AG04449 (cell line): ENCODE data around the gene UQCC5.

ENCODE experiments used
- CTCF ChIA-PET: fragments of 350-600 bp; formaldehyde crosslinking; extraction: SDS; loops from one replicate; lab custom pipeline; 2021; ENCODE audit warnings: antibody characterized with exemption; lab: Yijun Ruan, JAX
- POLR2A ChIA-PET: fragments of 400-600, 350-600 bp; formaldehyde crosslinking; extraction: SDS; loops from one replicate; lab custom pipeline; 2020; ENCODE audit warnings: antibody characterized with exemption, inconsistent platforms; lab: Yijun Ruan, JAX
- DNase-seq: peaks from one replicate; pipeline ENCODE4 v3.0.0-alpha.2; 2010; ENCODE audit warnings: low read depth, low spot score
- H3K4me3 ChIP-seq: 2 replicates; pipeline ENCODE4 v1.5.1; 2011; ENCODE audit warnings: low read depth, mild to moderate bottlenecking, control low read depth, low read length
- TF ChIP-seq, protein P1 (sequence below): IDR thresholded peaks from one replicate; pipeline ENCODE4 v1.5.1; 2011; ENCODE audit warnings: mild to moderate bottlenecking, moderate library complexity, low read length, control low read depth, inconsistent platforms; ENCODE audit not compliant: insufficient read depth; ENCODE audit errors: missing control alignments

UQCC5 gene

GRCh38 chr3:52557011-52557960 lies 20.9 kb downstream of the UQCC5 start:
- H3K4me3 ChIP-seq = no peak overlapping the region
- POLR2A ChIA-PET = no interaction called here
- TF ChIP-seq, protein P1, sequence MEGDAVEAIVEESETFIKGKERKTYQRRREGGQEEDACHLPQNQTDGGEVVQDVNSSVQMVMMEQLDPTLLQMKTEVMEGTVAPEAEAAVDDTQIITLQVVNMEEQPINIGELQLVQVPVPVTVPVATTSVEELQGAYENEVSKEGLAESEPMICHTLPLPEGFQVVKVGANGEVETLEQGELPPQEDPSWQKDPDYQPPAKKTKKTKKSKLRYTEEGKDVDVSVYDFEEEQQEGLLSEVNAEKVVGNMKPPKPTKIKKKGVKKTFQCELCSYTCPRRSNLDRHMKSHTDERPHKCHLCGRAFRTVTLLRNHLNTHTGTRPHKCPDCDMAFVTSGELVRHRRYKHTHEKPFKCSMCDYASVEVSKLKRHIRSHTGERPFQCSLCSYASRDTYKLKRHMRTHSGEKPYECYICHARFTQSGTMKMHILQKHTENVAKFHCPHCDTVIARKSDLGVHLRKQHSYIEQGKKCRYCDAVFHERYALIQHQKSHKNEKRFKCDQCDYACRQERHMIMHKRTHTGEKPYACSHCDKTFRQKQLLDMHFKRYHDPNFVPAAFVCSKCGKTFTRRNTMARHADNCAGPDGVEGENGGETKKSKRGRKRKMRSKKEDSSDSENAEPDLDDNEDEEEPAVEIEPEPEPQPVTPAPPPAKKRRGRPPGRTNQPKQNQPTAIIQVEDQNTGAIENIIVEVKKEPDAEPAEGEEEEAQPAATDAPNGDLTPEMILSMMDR = no peak
- CTCF ChIA-PET = interaction anchor here (1.0 kb wide), 1 partner anchor 9 kb away, joined by 3 read pairs; no protein-coding TSS in a partner anchor
- no peak for DNase-seq

- POLR2A ChIA-PET = no interaction called here
- no peak overlapping the region for H3K4me3 ChIP-seq
- CTCF ChIA-PET = no interaction called here
- TF ChIP-seq, protein P1 = no peak
- DNase-seq = no peak
Measured at GRCh38 chr3:52558436-52558835, 22.0 kb downstream of the UQCC5 start.

GRCh38 chr3:52561028-52561747 lies 24.8 kb downstream of the UQCC5 start:
- POLR2A ChIA-PET = interaction anchor here (0.6 to 2.0 kb wide), 3 partner anchors 9 to 108 kb away, joined by 3 to 7 read pairs (median 3); partner anchors contain the start of gene UQCC5
- H3K4me3 ChIP-seq = no peak overlapping the region
- no peak for DNase-seq
- CTCF ChIA-PET = interaction anchor here (0.9 kb wide), 1 partner anchor 89 kb away, joined by 3 read pairs; no protein-coding TSS in a partner anchor
- TF ChIP-seq, protein P1 = no peak

GRCh38 chr3:52563984-52564383 lies 27.6 kb downstream of the UQCC5 start:
- CTCF ChIA-PET = interaction anchor here (0.7 kb wide), 1 partner anchor 12 kb away, joined by 3 read pairs; no protein-coding TSS in a partner anchor
- TF ChIP-seq, protein P1 = no peak
- no peak overlapping the region for H3K4me3 ChIP-seq
- DNase-seq = no peak
- POLR2A ChIA-PET = no interaction called here

- ChIA-PET POLR2A (no interaction called here), CTCF (interaction anchor here (1.3 kb wide), 1 partner anchor 19 kb away, joined by 3 read pairs; no protein-coding TSS in a partner anchor)
- TF ChIP-seq, protein P1 = no peak
Measured at GRCh38 chr3:52568069-52568468, 31.7 kb downstream of the UQCC5 start.

More at GRCh38 chr3:52568069-52568468, 31.7 kb downstream of the UQCC5 start:
- H3K4me3 ChIP-seq = no peak overlapping the region
- DNase-seq = no peak
